Measurements from ENCODE around the gene NCOA5.

DNA sequence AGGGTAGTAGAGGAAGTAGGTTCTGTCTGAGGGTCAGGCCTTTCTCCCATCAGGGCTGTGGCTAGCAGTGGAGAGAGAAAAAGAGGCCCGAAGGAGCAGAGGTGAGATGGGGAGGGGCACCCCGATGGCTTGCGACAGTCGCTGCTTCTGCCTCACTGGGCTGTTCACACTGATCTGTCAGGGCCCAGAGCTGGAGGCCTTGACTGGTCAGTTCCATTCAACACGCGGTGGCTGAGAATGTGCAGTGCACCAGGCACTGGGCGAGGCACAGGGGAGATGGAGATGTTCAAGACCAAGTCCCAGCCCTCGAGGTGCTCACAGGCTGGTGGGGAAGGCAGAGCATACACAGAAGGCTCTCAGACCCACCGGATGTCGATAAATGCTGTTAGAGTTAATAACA lies 39.3 kb downstream of the NCOA5 start:
- no peak for TF ChIP-seq EZH2 (IDR thresholded peaks at IDR 0.05; ENCODE audit: borderline replicate concordance, control insufficient read depth, low read depth, low read length)
- TF ChIP-seq YY1 (IDR thresholded peaks at IDR 0.05; ENCODE audit: low read depth, low read length) = no peak
- TF ChIP-seq RAD21 (IDR thresholded peaks at IDR 0.05; ENCODE audit: insufficient read depth, low read depth, low read length) = no peak
- TF ChIP-seq, protein P1, sequence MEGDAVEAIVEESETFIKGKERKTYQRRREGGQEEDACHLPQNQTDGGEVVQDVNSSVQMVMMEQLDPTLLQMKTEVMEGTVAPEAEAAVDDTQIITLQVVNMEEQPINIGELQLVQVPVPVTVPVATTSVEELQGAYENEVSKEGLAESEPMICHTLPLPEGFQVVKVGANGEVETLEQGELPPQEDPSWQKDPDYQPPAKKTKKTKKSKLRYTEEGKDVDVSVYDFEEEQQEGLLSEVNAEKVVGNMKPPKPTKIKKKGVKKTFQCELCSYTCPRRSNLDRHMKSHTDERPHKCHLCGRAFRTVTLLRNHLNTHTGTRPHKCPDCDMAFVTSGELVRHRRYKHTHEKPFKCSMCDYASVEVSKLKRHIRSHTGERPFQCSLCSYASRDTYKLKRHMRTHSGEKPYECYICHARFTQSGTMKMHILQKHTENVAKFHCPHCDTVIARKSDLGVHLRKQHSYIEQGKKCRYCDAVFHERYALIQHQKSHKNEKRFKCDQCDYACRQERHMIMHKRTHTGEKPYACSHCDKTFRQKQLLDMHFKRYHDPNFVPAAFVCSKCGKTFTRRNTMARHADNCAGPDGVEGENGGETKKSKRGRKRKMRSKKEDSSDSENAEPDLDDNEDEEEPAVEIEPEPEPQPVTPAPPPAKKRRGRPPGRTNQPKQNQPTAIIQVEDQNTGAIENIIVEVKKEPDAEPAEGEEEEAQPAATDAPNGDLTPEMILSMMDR (IDR thresholded peaks at IDR 0.05 in 2 of 3, conservative IDR thresholded peaks at IDR 0.05 in 1 of 3; ENCODE audit: control insufficient read depth in 2 of 3, extremely low read depth in 1 of 3, insufficient read depth in 1 of 3, low read depth in 3 of 3, low read length in 3 of 3) = no peak
- TF ChIP-seq, protein P2, sequence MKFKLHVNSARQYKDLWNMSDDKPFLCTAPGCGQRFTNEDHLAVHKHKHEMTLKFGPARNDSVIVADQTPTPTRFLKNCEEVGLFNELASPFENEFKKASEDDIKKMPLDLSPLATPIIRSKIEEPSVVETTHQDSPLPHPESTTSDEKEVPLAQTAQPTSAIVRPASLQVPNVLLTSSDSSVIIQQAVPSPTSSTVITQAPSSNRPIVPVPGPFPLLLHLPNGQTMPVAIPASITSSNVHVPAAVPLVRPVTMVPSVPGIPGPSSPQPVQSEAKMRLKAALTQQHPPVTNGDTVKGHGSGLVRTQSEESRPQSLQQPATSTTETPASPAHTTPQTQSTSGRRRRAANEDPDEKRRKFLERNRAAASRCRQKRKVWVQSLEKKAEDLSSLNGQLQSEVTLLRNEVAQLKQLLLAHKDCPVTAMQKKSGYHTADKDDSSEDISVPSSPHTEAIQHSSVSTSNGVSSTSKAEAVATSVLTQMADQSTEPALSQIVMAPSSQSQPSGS (IDR thresholded peaks at IDR 0.05; ENCODE audit: low read length) = no peak
- no peak for TF ChIP-seq NR2C1 (IDR thresholded peaks at IDR 0.05)
- TF ChIP-seq HDAC6 (IDR thresholded peaks at IDR 0.05; ENCODE audit: unreplicated experiment) = no peak
- TF ChIP-seq EP300 (IDR thresholded peaks at IDR 0.05; ENCODE audit: borderline replicate concordance in 1 of 2, control insufficient read depth in 1 of 2, low read depth in 2 of 2, low read length in 2 of 2) = no peak

Measured in GM12878 (cell line).